Measurements from ENCODE around the gene ELL3. TPM values are rescaled to one million over a fixed set of nuclear protein-coding genes. Genes with fewer than 3 reads are reported as not detected.

The ELL3 gene
- total and polyA plus RNA-seq, 9 donors, result 2.2 to 7.2 (median 4.9) TPM

DNA sequence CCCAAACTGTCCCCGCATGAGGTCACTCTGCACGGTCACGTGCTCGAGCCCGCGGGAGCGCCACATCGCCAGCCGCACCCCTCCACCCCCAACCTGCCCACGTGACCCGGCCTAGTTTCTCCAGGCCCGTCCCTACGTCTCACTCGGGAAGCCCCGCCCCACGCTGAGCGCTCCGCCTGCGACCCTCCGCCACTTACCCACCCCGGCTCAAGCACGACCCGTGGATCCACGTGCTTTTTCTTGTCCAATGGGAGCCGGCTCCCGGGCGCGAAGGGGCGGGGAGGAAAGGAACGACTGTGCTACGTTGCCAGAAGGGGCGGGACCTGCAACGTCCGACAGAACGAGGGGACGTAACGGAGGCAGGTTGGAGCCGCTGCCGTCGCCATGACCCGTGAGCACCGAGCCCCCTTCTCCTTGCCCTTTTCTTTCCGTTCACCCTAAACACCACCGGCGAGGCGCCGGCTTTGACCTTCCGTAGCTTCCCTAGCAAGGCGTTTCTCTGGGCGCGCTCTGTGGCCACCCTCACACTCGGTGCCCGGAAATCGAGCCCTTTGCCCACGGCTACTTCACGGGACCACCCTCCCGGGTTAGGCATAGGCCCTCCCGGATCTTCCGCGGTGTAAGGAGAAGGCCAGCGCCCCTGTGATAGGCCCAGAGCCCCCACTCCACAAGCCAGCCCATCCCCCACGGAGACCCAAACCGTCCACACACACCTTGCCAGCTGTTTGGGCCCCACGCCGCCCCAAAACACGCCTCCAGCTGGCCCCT, 15.4 kb upstream of the ELL3 start, which contains the start of gene SERF2:
TSS of gene SERF2 (plus strand) at position 328 of the 768 bp plus-strand sequence. CDS start at position 385, 57 bp downstream.
- TF ChIP-seq, protein P1, sequence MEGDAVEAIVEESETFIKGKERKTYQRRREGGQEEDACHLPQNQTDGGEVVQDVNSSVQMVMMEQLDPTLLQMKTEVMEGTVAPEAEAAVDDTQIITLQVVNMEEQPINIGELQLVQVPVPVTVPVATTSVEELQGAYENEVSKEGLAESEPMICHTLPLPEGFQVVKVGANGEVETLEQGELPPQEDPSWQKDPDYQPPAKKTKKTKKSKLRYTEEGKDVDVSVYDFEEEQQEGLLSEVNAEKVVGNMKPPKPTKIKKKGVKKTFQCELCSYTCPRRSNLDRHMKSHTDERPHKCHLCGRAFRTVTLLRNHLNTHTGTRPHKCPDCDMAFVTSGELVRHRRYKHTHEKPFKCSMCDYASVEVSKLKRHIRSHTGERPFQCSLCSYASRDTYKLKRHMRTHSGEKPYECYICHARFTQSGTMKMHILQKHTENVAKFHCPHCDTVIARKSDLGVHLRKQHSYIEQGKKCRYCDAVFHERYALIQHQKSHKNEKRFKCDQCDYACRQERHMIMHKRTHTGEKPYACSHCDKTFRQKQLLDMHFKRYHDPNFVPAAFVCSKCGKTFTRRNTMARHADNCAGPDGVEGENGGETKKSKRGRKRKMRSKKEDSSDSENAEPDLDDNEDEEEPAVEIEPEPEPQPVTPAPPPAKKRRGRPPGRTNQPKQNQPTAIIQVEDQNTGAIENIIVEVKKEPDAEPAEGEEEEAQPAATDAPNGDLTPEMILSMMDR (IDR thresholded peaks at IDR 0.05), result no peak
- TF ChIP-seq POLR2A (IDR thresholded peaks at IDR 0.05) (peak; percentile 98), EP300 (IDR thresholded peaks at IDR 0.05) (peak; percentile 32)
- peak within 1 kb of the TSS; percentile 72 to 91 for H3K27ac ChIP-seq

DNA sequence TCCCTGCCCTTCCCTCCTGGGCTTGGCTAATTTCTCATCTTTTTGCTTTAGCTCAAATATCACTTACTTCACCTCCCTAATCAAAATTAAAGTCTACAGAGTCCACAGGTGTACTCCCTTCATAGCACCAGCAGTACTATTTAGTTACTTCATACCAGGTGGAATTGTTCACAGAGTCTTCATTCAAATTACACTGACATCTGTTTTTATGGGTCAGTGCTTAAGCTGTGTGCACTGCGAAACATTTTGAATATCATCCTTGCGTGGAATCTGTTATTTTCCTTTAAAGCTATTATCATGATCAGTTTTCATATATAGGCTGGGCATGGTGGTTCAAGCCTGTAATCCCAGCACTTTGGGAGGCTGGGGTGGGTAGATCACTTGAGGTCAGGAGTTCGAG, 12.6 kb upstream of the ELL3 start:
- H3K27ac ChIP-seq, result no peak overlapping the region
- no peak for DNase-seq
- H3K9me3 ChIP-seq, result no peaks in the 10 kb centered on the region
- H3K36me3 ChIP-seq, result no peaks in the 10 kb centered on the region
- no peaks in the 10 kb centered on the region for H3K27me3 ChIP-seq
- H3K4me1 ChIP-seq (ENCODE audit: insufficient read depth), result peaks cover 8% of the 10 kb centered on the region
- intact Hi-C loops (cut with DNase I), result no loop called here
- 94 to 96% (median 96%) methylated on average over 3 of the region's 3 CpGs for WGBS, 3 donors
- no peak overlapping the region for H3K4me3 ChIP-seq
- TF ChIP-seq POLR2A (IDR thresholded peaks at IDR 0.05), result no peak
- no peak for TF ChIP-seq EP300 (IDR thresholded peaks at IDR 0.05)
- TF ChIP-seq, protein P1 (IDR thresholded peaks at IDR 0.05), result no peak

More for the DNA sequence above, 15.4 kb upstream of the ELL3 start, which contains the start of gene SERF2:
- H3K27me3 ChIP-seq, result no peaks in the 10 kb centered on the region
- H3K4me3 ChIP-seq, result peak within 1 kb of the TSS; percentile 94
- intact Hi-C loops (cut with DNase I), result no loop called here
- no peaks in the 10 kb centered on the region for H3K36me3 ChIP-seq
- H3K9me3 ChIP-seq, result no peaks in the 10 kb centered on the region
- peaks cover 10% of the 10 kb centered on the region for H3K4me1 ChIP-seq (ENCODE audit: insufficient read depth)
- DNase-seq, result peak; percentile 100
- WGBS, 3 donors, result 0 to 1% (median 0%) methylated on average over 59 to 66 of the region's 66 CpGs

DNA sequence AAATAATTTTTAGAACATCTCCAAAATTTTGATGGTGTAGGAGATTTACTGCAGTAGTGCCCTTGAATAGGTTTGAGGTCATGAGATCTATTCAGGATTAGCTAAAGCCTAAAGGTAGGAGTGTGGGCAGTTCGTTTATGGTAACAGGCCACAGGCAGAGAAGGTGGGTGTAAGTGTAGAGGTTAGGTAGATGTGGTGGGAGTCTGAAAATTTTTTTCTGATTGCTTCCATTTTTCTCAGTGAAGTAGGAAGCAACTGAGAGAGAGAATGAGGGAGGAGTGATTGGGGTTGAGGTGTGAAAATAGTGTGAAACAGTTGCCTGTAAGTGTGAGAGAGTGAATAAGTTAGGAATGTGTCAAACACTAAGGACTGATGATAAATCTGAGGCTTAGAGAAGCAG, 2.2 kb upstream of the ELL3 start:
- peaks cover 1% of the 10 kb centered on the region for H3K4me1 ChIP-seq (ENCODE audit: insufficient read depth)
- TF ChIP-seq, protein P1 (IDR thresholded peaks at IDR 0.05), result no peak
- TF ChIP-seq POLR2A (IDR thresholded peaks at IDR 0.05) (no peak), EP300 (IDR thresholded peaks at IDR 0.05) (no peak)
- no peaks in the 10 kb centered on the region for H3K9me3 ChIP-seq
- intact Hi-C loops (cut with DNase I), result no loop called here
- 79 to 85% (median 80%) methylated on average over 1 of the region's 1 CpG for WGBS, 3 donors
- no peak overlapping the region for H3K27ac ChIP-seq
- no peaks in the 10 kb centered on the region for H3K27me3 ChIP-seq
- H3K4me3 ChIP-seq, result no peak overlapping the region
- no peak for DNase-seq
- H3K36me3 ChIP-seq, result no peaks in the 10 kb centered on the region

DNA sequence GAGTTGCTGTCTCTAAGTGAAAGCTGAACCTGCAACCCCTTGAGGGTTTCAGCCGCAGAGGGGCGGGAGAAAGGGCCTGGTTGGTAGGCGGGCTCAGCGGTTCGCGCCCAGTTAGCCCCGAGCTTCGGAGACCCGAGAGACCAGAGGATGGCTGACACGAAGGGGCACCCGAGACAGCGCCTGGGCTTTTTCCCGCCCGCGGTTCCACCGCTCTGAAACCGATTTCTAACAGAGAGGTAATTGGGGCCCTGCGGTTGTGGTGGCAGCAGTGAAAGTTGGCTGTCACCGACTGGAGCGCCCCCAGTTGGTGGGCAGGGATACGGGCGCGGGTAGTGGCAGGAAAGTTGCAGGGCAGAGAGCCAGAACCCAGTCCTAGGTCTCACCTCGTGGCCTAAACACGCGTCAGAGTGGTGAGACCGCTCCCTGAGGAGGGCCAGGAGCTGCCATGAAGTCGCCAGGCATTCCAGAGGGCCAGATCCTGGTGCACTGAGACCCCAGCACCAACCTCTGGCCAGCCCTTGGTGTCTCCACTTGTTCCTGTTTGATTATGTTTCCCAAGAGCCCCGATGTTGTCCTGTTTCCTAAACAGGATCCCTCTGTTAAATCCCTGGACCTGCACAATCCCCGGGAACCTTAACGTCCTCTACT, 625 bp upstream of the ELL3 start:
- intact Hi-C loops (cut with DNase I), result no loop called here
- WGBS, 3 donors, result 1 to 4% (median 2%) methylated on average over 28 to 31 of the region's 31 CpGs
- peak; percentile 75 to 82 (median 82) for DNase-seq

More for the DNA sequence above, 625 bp upstream of the ELL3 start:
- peaks cover 1% of the 10 kb centered on the region for H3K4me1 ChIP-seq (ENCODE audit: insufficient read depth)
- peak overlapping the region; percentile 72 to 73 for H3K27ac ChIP-seq
- H3K4me3 ChIP-seq, result peak overlapping the region; percentile 57
- peak; percentile 9 for TF ChIP-seq POLR2A (IDR thresholded peaks at IDR 0.05)
- no peak for TF ChIP-seq EP300 (IDR thresholded peaks at IDR 0.05)
- TF ChIP-seq, protein P1 (IDR thresholded peaks at IDR 0.05), result peak in 2 of 3 donors; percentile 80 to 88
- no peaks in the 10 kb centered on the region for H3K9me3 ChIP-seq
- no peaks in the 10 kb centered on the region for H3K36me3 ChIP-seq
- H3K27me3 ChIP-seq, result no peaks in the 10 kb centered on the region

Data from ovary (tissue), 9 donors.